H1 (cell line): ENCODE measurements around the gene PSMD13. TPM values are rescaled to one million over a fixed set of nuclear protein-coding genes. Genes with fewer than 3 reads are reported as not detected.

Experiments used
- CTCF ChIA-PET: fragments of 300-600 bp; sonication (Branson Sonifier 250); formaldehyde crosslinking; loops from one replicate; lab custom pipeline; 2021; ENCODE audit not compliant: partially characterized antibody; lab: Charles Lee
- POLR2A ChIA-PET: fragments of 300-600 bp; sonication (Branson Sonifier 250); formaldehyde crosslinking; loops from one replicate; lab custom pipeline; 2021; ENCODE audit warnings: inconsistent platforms; ENCODE audit not compliant: partially characterized antibody; lab: Charles Lee
- DNase-seq, 2 experiments: peaks; one replicate each; pipeline versions ENCODE4 v3.0.0 to v3.0.0-alpha.2; 2010 to 2022; ENCODE audit warnings: low spot score in 2 of 2, low read depth in 1 of 2, mixed read lengths in 1 of 2
- FAIRE-seq: peaks from 2 replicates; lab custom pipeline; 2011; peaks lifted over from hg19 to GRCh38; lab: Jason Lieb, UNC
- H2AFZ ChIP-seq: 2 replicates; pipeline ENCODE4 v1.8.1; 2012; ENCODE audit warnings: low read length, inconsistent platforms
- H2AK5ac ChIP-seq: 2 replicates; pipeline ENCODE4 v1.6.1; 2013; ENCODE audit warnings: low read depth, low read length
- H2BK120ac ChIP-seq: replicated peaks from 2 replicates; pipeline ENCODE3; 2013; ENCODE audit warnings: low read depth, low read length, inconsistent platforms
- H2BK12ac ChIP-seq: 2 replicates; pipeline ENCODE4 v1.6.1; 2013; ENCODE audit warnings: low read depth, low read length
- H2BK15ac ChIP-seq: 2 replicates; pipeline ENCODE4 v1.6.1; 2013; ENCODE audit warnings: low read length
- H2BK20ac ChIP-seq: 2 replicates; pipeline ENCODE4 v1.6.1; 2013; ENCODE audit warnings: low read length
- H2BK5ac ChIP-seq: 2 replicates; pipeline ENCODE4 v1.6.1; 2013; ENCODE audit warnings: low read depth, low read length
- H3K14ac ChIP-seq: 2 replicates; pipeline ENCODE4 v1.6.1; 2013; ENCODE audit warnings: inconsistent platforms; ENCODE audit not compliant: insufficient read length
- H3K18ac ChIP-seq: 2 replicates; pipeline ENCODE4 v1.6.1; 2013; ENCODE audit warnings: low read length; ENCODE audit errors: extremely low read depth
- H3K23ac ChIP-seq: 2 replicates; pipeline ENCODE4 v1.6.1; 2013; ENCODE audit warnings: inconsistent platforms; ENCODE audit not compliant: insufficient read length
- H3K23me2 ChIP-seq: 2 replicates; pipeline ENCODE4 v1.6.1; 2013; ENCODE audit warnings: low read depth, low read length
- H3K27ac ChIP-seq: 2 replicates; pipeline ENCODE4 v1.6.1; 2011; ENCODE audit warnings: low read depth, low read length, inconsistent platforms
- H3K27me3 ChIP-seq, 4 experiments: replicated peaks in 1 of 4; 1 replicate in 1 of 4; 2 replicates in 3 of 4; pipeline versions ENCODE4 v1.6.1 to v1.8.1; 2011 to 2013; ENCODE audit warnings: low read length in 3 of 4, mild to moderate bottlenecking in 3 of 4, inconsistent platforms in 2 of 4, mixed read lengths in 2 of 4, moderate library complexity in 1 of 4; ENCODE audit not compliant: control insufficient read depth in 3 of 4, insufficient read depth in 3 of 4; ENCODE audit errors: extremely low read depth in 1 of 4
- H3K36me3 ChIP-seq, 4 experiments: 2 replicates each; pipeline versions ENCODE4 v1.6.1 to v1.8.1; 2011 to 2013; ENCODE audit warnings: mild to moderate bottlenecking in 4 of 4, low read length in 3 of 4, moderate library complexity in 2 of 4, control low read depth in 1 of 4, inconsistent platforms in 1 of 4; ENCODE audit not compliant: insufficient read depth in 4 of 4, control insufficient read depth in 2 of 4
- H3K4ac ChIP-seq: replicated peaks from 2 replicates; pipeline ENCODE3; 2013; ENCODE audit warnings: low read length, low read depth, mixed read lengths, inconsistent platforms; ENCODE audit not compliant: insufficient read length
- H3K4me1 ChIP-seq, 4 experiments: replicated peaks in 1 of 4; 1 replicate in 1 of 4; 2 replicates in 3 of 4; pipeline versions ENCODE4 v1.6.1 to v1.8.1; 2011 to 2013; ENCODE audit warnings: low read length in 3 of 4, inconsistent platforms in 2 of 4, mixed read lengths in 1 of 4; ENCODE audit not compliant: insufficient read depth in 4 of 4, control insufficient read depth in 3 of 4
- H3K4me2 ChIP-seq, 2 experiments: 2 replicates each; pipeline versions ENCODE4 v1.6.1 to v1.8.1; 2011 to 2013; ENCODE audit warnings: low read depth in 2 of 2, low read length in 2 of 2, control low read depth in 1 of 2, inconsistent platforms in 1 of 2, mild to moderate bottlenecking in 1 of 2; ENCODE audit not compliant: insufficient read depth in 1 of 2
- H3K4me3 ChIP-seq, 4 experiments: fragments of 200-600, 300-600 bp in 1 of 4; sonication (generic), shearing (Covaris generic), sonication (Bioruptor Twin) in 1 of 4; 2 replicates each; pipeline versions ENCODE4 v1.5.1 to v1.8.1; 2011 to 2016; ENCODE audit warnings: low read length in 4 of 4, low read depth in 3 of 4, control low read depth in 2 of 4, inconsistent platforms in 2 of 4, mild to moderate bottlenecking in 2 of 4, mixed read lengths in 1 of 4, moderate library complexity in 1 of 4; ENCODE audit not compliant: insufficient read depth in 2 of 4; ENCODE audit errors: extremely low read depth in 1 of 4
- H3K56ac ChIP-seq: replicated peaks from 2 replicates; pipeline ENCODE3; 2013; ENCODE audit warnings: low read depth, mild to moderate bottlenecking, mixed read lengths, low read length, inconsistent platforms; ENCODE audit not compliant: insufficient read length
- H3K79me1 ChIP-seq: 2 replicates; pipeline ENCODE4 v1.6.1; 2013; ENCODE audit warnings: low read depth, low read length, control low read depth
- H3K79me2 ChIP-seq, 2 experiments: 2 replicates each; pipeline versions ENCODE4 v1.6.1 to v1.8.1; 2012 to 2013; ENCODE audit warnings: low read length in 2 of 2, mild to moderate bottlenecking in 2 of 2, inconsistent platforms in 1 of 2; ENCODE audit not compliant: insufficient read depth in 2 of 2, control insufficient read depth in 1 of 2
- H3K9ac ChIP-seq, 4 experiments: replicated peaks in 1 of 4; 1 replicate in 1 of 4; 2 replicates in 3 of 4; pipeline versions ENCODE4 v1.6.1 to v1.8.1; 2011 to 2013; ENCODE audit warnings: low read depth in 3 of 4, low read length in 3 of 4, control low read depth in 2 of 4, mild to moderate bottlenecking in 2 of 4, moderate library complexity in 2 of 4, inconsistent platforms in 1 of 4; ENCODE audit errors: extremely low read depth in 1 of 4
- H3K9me3 ChIP-seq, 2 experiments: 2 replicates each; pipeline versions ENCODE4 v1.6.1 to v1.8.1; 2012 to 2013; ENCODE audit warnings: mild to moderate bottlenecking in 2 of 2, moderate library complexity in 2 of 2, control low read depth in 1 of 2, inconsistent platforms in 1 of 2, low read depth in 1 of 2, low read length in 1 of 2, mixed read lengths in 1 of 2; ENCODE audit not compliant: insufficient read depth in 2 of 2
- H4K20me1 ChIP-seq, 2 experiments: replicated peaks in 1 of 2; 2 replicates each; pipeline versions ENCODE3 to v1.8.1; 2011 to 2013; ENCODE audit warnings: inconsistent platforms in 2 of 2, low read length in 2 of 2, mild to moderate bottlenecking in 1 of 2; ENCODE audit not compliant: insufficient read depth in 2 of 2, control insufficient read depth in 1 of 2
- H4K5ac ChIP-seq: 2 replicates; pipeline ENCODE4 v1.6.1; 2013; ENCODE audit warnings: low read length, low read depth, mixed read lengths, inconsistent platforms; ENCODE audit not compliant: insufficient read length
- H4K8ac ChIP-seq: 2 replicates; pipeline ENCODE4 v1.8.0; 2013; ENCODE audit warnings: mild to moderate bottlenecking, moderate library complexity, low read length, inconsistent platforms; ENCODE audit not compliant: insufficient read depth; ENCODE audit errors: extremely low read depth
- H4K91ac ChIP-seq: replicated peaks from 2 replicates; pipeline ENCODE3; 2013; ENCODE audit warnings: low read length, mixed read lengths, inconsistent platforms; ENCODE audit not compliant: insufficient read length
- EZH2 ChIP-seq: fragments of 200-600 bp; sonication (generic); IDR thresholded peaks from 2 replicates; pipeline ENCODE4 v1.7.1; 2012; ENCODE audit warnings: low read depth, mild to moderate bottlenecking, moderate library complexity, low read length, inconsistent platforms; ENCODE audit not compliant: severe bottlenecking
- POLR2AphosphoS5 ChIP-seq: IDR thresholded peaks from 2 replicates; pipeline ENCODE4 v1.6.1; 2011; ENCODE audit warnings: low read depth, low read length
- WGBS, 2 experiments: shearing (Covaris generic) in 1 of 2; methylation state at CpG; one replicate each; pipeline versions ENCODE4 v1.1.6 to v1.1.7; 2013 to 2015; ENCODE audit warnings: low lambda C conversion rate in 2 of 2, mixed read lengths in 2 of 2, inconsistent platforms in 1 of 2, low coverage in 1 of 2, missing lambda C conversion rate in 1 of 2; ENCODE audit not compliant: insufficient replicate concordance in 2 of 2, insufficient coverage in 1 of 2, insufficient read length in 1 of 2; ENCODE audit errors: extremely low coverage in 1 of 2, missing lambda C conversion rate in 1 of 2; 5-methylcytosine and 5-hydroxymethylcytosine counted together
- polyA plus RNA-seq, 7 experiments: library from polyadenylated mRNA; depleted of rRNA in 3 of 7; stranded (reverse) in 5 of 7; unstranded in 2 of 7; fragments of >200 nt in 5 of 7; fragments of 200-250 nt in 2 of 7; gene quantifications; 1 replicate in 5 of 7; 2 replicates in 1 of 7; 4 replicates in 1 of 7; pipeline versions ENCODE4 v1.2.1 to v1.2.3, GENCODE V29; 2011 to 2013; ENCODE audit warnings: missing spikeins in 2 of 7, mixed read lengths in 2 of 7
- total RNA-seq: library from RNA; stranded (reverse); fragmentation: NEBNext Ultra II Directional; extraction: Animal tissue kit (Norgen Biotek cat#: 25700); gene quantifications from 2 replicates; pipeline ENCODE4 v1.2.1, GENCODE V29; 2021

PSMD13 gene
- total and polyA plus RNA-seq, 2 of the 8 experiments (the other 6 are each of a cell fraction or from before 2014, with no cell fraction given): 121 to 141 TPM

GRCh38 chr11:253160-253885 lies 16.5 kb downstream of the PSMD13 start:
- Histone ChIP-seq H2AFZ (no peak overlapping the region), H2AK5ac (no peak overlapping the region), H4K91ac (no peak overlapping the region), H3K79me2 (no peaks in the 10 kb centered on the region), H3K4me2 (no peak overlapping the region), H3K79me1 (no peaks in the 10 kb centered on the region), H3K14ac (no peak overlapping the region), H3K27ac (no peak overlapping the region), H3K4me1 (no peaks in the 10 kb centered on the region), H2BK20ac (no peak overlapping the region), H3K36me3 (peaks cover 15 to 34% (median 24%) of the 10 kb centered on the region in 4 experiments), H2BK120ac (no peak overlapping the region), H3K56ac (no peak overlapping the region), H2BK15ac (no peak overlapping the region), H4K8ac (no peak overlapping the region), H3K27me3 (no peaks in the 10 kb centered on the region; a peak in 1 of 7 replicates), H2BK12ac (no peak overlapping the region), H3K9me3 (no peaks in the 10 kb centered on the region), H2BK5ac (no peak overlapping the region), H4K5ac (no peak overlapping the region), H3K4ac (no peak overlapping the region), H3K23ac (no peak overlapping the region), H3K9ac (no peak overlapping the region), H3K18ac (no peak overlapping the region), H3K4me3 (no peak overlapping the region), H3K23me2 (peaks cover 8% of the 10 kb centered on the region), H4K20me1 (no peaks in the 10 kb centered on the region)
- CTCF ChIA-PET: interaction anchor here (1.0 to 9.8 kb wide), 11 partner anchors 13 to 112 kb away, joined by 3 to 212 read pairs (median 33); partner anchors contain the start of genes B4GALNT4, IFITM2, NLRP6 and PGGHG
- POLR2A ChIA-PET: interaction anchor here (0.7 to 3.1 kb wide), 5 partner anchors 8 to 27 kb away, joined by 3 to 9 read pairs (median 4); no protein-coding TSS in a partner anchor
- FAIRE-seq (no peak), DNase-seq (no peak)
- 0 out of 2 replicates have a peak, but pooled peaks have one; percentile 16 for TF ChIP-seq POLR2AphosphoS5
- TF ChIP-seq EZH2: no peak
- 96% methylated on average over 13 of the region's 13 CpGs; no CpG with 5 or more reads in 1 of the 2 experiments for WGBS, 2 experiments
